Peyer's patch (tissue), 4 donors: ENCODE measurements around the gene ETV6.

ENCODE experiments used
- CTCF ChIP-seq, 6 experiments: fragments of 450-650 bp in 4 of 6; fragments of 200-600 bp in 2 of 6; sonication (generic) in 1 of 6; IDR thresholded peaks; one replicate each; pipeline ENCODE4 v1.5.1; 2017 to 2019; ENCODE audit warnings: antibody characterized with exemption in 6 of 6, mild to moderate bottlenecking in 3 of 6, moderate library complexity in 1 of 6
- POLR2A ChIP-seq, 2 donors: fragments of 450-650 bp; IDR thresholded peaks; one replicate each; pipeline ENCODE4 v1.5.1; 2017; ENCODE audit warnings: antibody characterized with exemption in 2 of 2, mild to moderate bottlenecking in 2 of 2, moderate library complexity in 2 of 2

GRCh38 chr12:11713202-11713601 is 63.7 kb downstream of the ETV6 start:
- TF ChIP-seq POLR2A (IDR thresholded peaks at IDR 0.05): no peak
- TF ChIP-seq CTCF (IDR thresholded peaks at IDR 0.05): no peak
